Endodermal cell (in vitro differentiated cells): ENCODE data around the gene SEC11C. TPM values are rescaled to one million over a fixed set of nuclear protein-coding genes. Genes with fewer than 3 reads are reported as not detected.
"Not testable (repeated sequence)": the region's sequence is repeated elsewhere in the genome, so short reads cannot be mapped to it uniquely, and the experiment has no call there.

ENCODE experiments used
- DNase-seq: peaks from one replicate; pipeline ENCODE4 v3.0.0-alpha.2; 2017
- H3K27ac ChIP-seq: 2 replicates; pipeline ENCODE4 v1.5.1; 2013; ENCODE audit warnings: mild to moderate bottlenecking, low read depth, low read length, moderate library complexity
- H3K27me3 ChIP-seq: 2 replicates; pipeline ENCODE4 v1.6.1; 2013; ENCODE audit warnings: mild to moderate bottlenecking, low read length, moderate library complexity; ENCODE audit not compliant: insufficient read depth, control insufficient read depth, poor library complexity, severe bottlenecking
- H3K36me3 ChIP-seq: 2 replicates; pipeline ENCODE4 v1.7.0; 2013; ENCODE audit warnings: mild to moderate bottlenecking, low read length, moderate library complexity; ENCODE audit not compliant: control insufficient read depth, insufficient read depth
- H3K4me1 ChIP-seq: one replicate; pipeline ENCODE4 v1.7.0; 2013; ENCODE audit warnings: low read length; ENCODE audit not compliant: control insufficient read depth, insufficient read depth
- H3K4me3 ChIP-seq: 2 replicates; pipeline ENCODE4 v1.5.1; 2013; ENCODE audit warnings: mild to moderate bottlenecking, low read length, moderate library complexity
- H3K9ac ChIP-seq: 2 replicates; pipeline ENCODE4 v1.6.1; 2013; ENCODE audit warnings: mild to moderate bottlenecking, low read length, moderate library complexity; ENCODE audit not compliant: poor library complexity, severe bottlenecking; ENCODE audit errors: extremely low read depth
- H3K9me3 ChIP-seq: 2 replicates; pipeline ENCODE4 v1.6.1; 2013; ENCODE audit warnings: mild to moderate bottlenecking, low read length, moderate library complexity; ENCODE audit not compliant: control insufficient read depth
- H3K27ac Mint-ChIP-seq: 2 replicates; pipeline ENCODE4 v1.8.0; 2020; ENCODE audit warnings: mixed read lengths
- H3K27me3 Mint-ChIP-seq: 2 replicates; pipeline ENCODE4 v1.8.0; 2021; ENCODE audit warnings: mild to moderate bottlenecking, mixed read lengths; ENCODE audit not compliant: insufficient read depth
- H3K36me3 Mint-ChIP-seq: 2 replicates; pipeline ENCODE4 v1.8.0; 2020; ENCODE audit warnings: low read depth, mixed read lengths
- H3K4me1 Mint-ChIP-seq: 2 replicates; pipeline ENCODE4 v1.8.0; 2020; ENCODE audit warnings: mixed read lengths
- H3K4me3 Mint-ChIP-seq: 2 replicates; pipeline ENCODE4 v1.8.0; 2020; ENCODE audit warnings: mild to moderate bottlenecking, moderate library complexity, mixed read lengths
- H3K9me3 Mint-ChIP-seq: 2 replicates; pipeline ENCODE4 v1.8.0; 2020; ENCODE audit warnings: mild to moderate bottlenecking, mixed read lengths
- WGBS, 2 experiments: methylation state at CpG; one replicate each; pipeline versions ENCODE4 v1.1.5 to v1.1.7; 2013; ENCODE audit warnings: missing lambda C conversion rate in 2 of 2, mixed read lengths in 1 of 2; ENCODE audit not compliant: insufficient coverage in 1 of 2, insufficient read length in 1 of 2; 5-methylcytosine and 5-hydroxymethylcytosine counted together
- total RNA-seq, 2 donors: library from RNA; stranded (reverse); fragmentation: NEBNext Ultra II Directional in 1 of 2; extraction: Animal tissue kit (Norgen Biotek cat#: 25700) in 1 of 2; gene quantifications; 2 replicates in 1 of 2; 3 replicates in 1 of 2; pipeline ENCODE4 v1.2.1, GENCODE V29; 2021
- TF ChIP-seq, protein P1 (sequence below): fragments of 200-600 bp; sonication (generic); conservative IDR thresholded peaks from 2 replicates; pipeline ENCODE4 v1.5.0; 2021; ENCODE audit warnings: antibody characterized with exemption, mild to moderate bottlenecking

SEC11C gene
- total RNA-seq, 2 donors from 2014 or later: 38.7 to 39.9 TPM

DNA sequence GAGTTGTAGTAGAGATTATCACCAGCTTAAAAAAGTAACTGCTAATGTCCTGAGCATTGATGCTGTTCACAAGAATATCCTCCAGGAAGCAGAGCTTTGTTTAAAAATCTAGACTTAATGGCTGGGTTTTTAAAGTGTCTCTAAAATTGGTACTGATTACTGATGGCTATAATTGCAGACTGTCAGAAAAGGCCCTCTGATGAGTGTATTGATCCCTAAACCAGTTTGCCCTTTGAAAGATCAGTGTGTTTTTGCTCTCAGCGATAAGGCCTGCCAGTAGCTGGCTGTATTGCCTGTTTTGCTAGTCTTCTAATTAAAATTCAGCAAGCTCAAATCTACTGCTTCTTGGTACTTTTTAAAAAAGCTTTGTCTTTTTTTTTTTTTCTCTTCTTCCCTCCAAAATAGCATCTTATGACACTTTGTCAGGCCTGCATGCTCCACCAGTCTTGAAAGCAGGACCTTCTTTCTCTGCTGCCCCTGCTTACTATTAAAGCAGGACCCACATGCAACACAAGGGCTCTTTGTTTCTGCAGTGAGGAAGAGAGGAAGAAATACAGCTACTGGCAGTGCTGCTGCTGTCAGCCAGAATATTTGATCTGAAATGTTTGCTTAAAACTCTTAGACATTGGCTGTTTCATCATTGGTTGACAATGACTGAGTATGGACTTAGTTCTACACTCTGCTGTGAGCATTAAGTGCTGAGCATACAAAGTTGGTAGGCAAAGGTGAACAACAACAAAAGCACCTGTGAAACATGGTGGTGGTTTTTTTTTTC is 1.8 kb downstream of the SEC11C start:
- Mint-ChIP-seq H3K4me3 (peak overlapping the region; percentile 84), H3K27ac (no peak overlapping the region), H3K36me3 (no peaks in the 10 kb centered on the region), H3K27me3 (peaks cover 8% of the 10 kb centered on the region), H3K4me1 (peaks cover 8% of the 10 kb centered on the region), H3K9me3 (no peaks in the 10 kb centered on the region)
- Histone ChIP-seq H3K4me1 (no peaks in the 10 kb centered on the region), H3K27ac (no peak overlapping the region), H3K27me3 (peaks cover 14% of the 10 kb centered on the region), H3K9ac (no peak overlapping the region), H3K4me3 (peak overlapping the region; percentile 92), H3K9me3 (no peaks in the 10 kb centered on the region), H3K36me3 (no peaks in the 10 kb centered on the region)
- TF ChIP-seq, protein P1, sequence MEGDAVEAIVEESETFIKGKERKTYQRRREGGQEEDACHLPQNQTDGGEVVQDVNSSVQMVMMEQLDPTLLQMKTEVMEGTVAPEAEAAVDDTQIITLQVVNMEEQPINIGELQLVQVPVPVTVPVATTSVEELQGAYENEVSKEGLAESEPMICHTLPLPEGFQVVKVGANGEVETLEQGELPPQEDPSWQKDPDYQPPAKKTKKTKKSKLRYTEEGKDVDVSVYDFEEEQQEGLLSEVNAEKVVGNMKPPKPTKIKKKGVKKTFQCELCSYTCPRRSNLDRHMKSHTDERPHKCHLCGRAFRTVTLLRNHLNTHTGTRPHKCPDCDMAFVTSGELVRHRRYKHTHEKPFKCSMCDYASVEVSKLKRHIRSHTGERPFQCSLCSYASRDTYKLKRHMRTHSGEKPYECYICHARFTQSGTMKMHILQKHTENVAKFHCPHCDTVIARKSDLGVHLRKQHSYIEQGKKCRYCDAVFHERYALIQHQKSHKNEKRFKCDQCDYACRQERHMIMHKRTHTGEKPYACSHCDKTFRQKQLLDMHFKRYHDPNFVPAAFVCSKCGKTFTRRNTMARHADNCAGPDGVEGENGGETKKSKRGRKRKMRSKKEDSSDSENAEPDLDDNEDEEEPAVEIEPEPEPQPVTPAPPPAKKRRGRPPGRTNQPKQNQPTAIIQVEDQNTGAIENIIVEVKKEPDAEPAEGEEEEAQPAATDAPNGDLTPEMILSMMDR: no peak
- WGBS, 2 experiments: 86 to 88% methylated on average over 1 of the region's 1 CpG
- DNase-seq: no peak

DNA sequence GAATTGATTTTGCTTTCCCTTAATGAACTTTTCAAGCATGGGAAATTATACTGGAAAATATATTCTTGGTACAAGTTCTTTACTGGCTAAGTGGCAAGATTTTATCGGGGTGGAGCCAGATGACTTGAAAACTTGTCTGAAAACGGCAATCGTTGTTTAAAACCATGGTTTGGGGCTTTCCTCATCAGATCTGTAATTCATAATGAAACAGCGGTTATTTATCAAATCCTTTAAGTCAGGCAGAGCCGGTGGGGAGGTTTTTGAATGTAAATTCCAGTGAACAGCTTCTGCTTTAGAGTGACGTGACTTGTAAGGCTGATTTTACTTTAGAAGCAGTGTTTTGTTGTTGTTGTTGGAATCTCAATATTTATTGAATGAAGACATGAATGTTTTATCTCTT is 2.6 kb downstream of the SEC11C start:
- no peaks in the 10 kb centered on the region for H3K9me3 Mint-ChIP-seq
- H3K4me1 Mint-ChIP-seq: peaks cover 8% of the 10 kb centered on the region
- no peak overlapping the region for H3K27ac Mint-ChIP-seq
- Histone ChIP-seq H3K27ac (no peak overlapping the region), H3K36me3 (no peaks in the 10 kb centered on the region), H3K9me3 (no peaks in the 10 kb centered on the region), H3K9ac (no peak overlapping the region), H3K4me3 (no peak overlapping the region), H3K4me1 (no peaks in the 10 kb centered on the region), H3K27me3 (peaks cover 9% of the 10 kb centered on the region)
- H3K36me3 Mint-ChIP-seq: no peaks in the 10 kb centered on the region
- no peak for DNase-seq
- H3K4me3 Mint-ChIP-seq: no peak overlapping the region
- TF ChIP-seq, protein P1: no peak
- WGBS, 2 experiments: 91 to 92% methylated on average over 6 of the region's 6 CpGs
- H3K27me3 Mint-ChIP-seq: peaks cover 2% of the 10 kb centered on the region

DNA sequence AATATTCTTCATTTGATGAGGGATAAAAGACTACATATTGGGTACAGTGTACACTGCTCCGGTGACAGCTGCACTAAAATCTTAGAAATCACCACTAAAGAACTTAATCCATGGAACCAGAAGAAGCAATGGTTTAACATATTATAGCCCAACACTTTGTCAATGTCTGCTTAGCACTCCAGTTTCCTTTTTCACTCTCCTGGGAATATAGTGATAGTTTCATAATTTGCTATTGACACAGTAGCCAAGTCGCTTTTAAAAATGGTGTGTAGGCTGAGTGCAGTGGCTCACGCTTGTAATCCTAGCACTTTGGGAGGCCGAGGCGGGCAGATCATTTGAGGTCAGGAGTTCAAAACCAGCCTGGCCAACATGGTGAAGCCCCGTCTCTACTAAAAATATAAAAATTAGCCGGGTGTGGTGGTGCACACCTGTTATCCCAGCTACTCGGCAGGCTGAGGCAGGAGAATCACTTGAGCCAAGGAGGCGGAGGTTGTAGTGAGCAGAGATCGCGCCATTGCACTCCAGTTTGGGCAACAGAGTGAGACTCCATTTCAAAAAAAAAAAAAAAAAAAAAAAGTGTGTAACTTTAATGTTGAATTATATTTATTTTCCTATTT is 3.2 kb downstream of the SEC11C start:
- not testable (repeated sequence) for H3K36me3 ChIP-seq, DNase-seq, H3K27me3 ChIP-seq, H3K36me3 Mint-ChIP-seq, H3K4me3 Mint-ChIP-seq, H3K4me1 Mint-ChIP-seq, H3K4me1 ChIP-seq, H3K9me3 ChIP-seq, H3K9me3 Mint-ChIP-seq, H3K4me3 ChIP-seq, H3K9ac ChIP-seq, H3K27ac ChIP-seq, H3K27ac Mint-ChIP-seq, H3K27me3 Mint-ChIP-seq
- 94 to 96% methylated on average over 9 to 11 of the region's 11 CpGs for WGBS, 2 experiments
